Effector CD8-positive, alpha-beta T cell (primary cell): ENCODE measurements around the gene CACNA1E.

Experiments used
- DNase-seq: peaks from one replicate; lab custom pipeline; 2025; lab: John Stamatoyannopoulos, UW

The CACNA1E gene

DNA sequence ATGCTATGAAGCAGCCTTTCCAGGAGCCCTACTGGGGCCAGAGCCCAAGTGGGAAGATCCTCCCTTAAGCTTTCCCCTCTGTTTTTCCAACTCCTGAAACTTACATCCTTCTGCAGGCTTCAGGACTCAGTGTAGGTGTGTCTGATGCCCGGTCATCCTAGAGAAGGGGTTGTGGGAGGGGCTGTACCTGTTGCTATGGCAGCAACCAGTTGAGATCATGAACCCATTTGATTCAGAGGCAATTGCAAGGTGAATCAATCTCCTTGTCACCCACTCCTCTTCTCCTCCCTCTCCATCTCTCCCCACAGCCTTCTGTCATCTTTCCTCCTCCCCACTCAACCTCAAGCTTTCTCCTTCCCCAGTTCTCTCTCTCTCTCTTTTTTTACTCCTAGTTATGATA is 151.8 kb downstream of the CACNA1E start:
- DNase-seq = no peak

DNA sequence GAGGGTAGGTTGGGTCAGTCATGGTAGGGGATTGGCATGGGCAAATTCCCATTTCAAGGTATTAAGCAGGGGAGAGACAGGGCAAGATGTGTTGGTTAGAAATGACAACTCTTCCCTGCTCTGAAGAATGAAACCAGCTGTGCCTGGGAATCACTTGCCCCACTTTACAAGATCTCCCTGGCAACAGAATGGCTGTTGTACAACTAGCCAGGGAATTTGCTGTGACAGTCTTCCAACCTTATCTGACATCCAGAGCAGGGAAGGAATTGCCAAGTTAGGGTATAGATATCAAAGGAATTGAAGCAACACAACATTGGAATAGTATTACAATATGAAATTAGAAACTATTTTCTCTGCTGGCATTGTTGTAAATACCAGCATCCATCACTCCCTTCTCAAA is 154.7 kb downstream of the CACNA1E start:
- DNase-seq = no peak

DNA sequence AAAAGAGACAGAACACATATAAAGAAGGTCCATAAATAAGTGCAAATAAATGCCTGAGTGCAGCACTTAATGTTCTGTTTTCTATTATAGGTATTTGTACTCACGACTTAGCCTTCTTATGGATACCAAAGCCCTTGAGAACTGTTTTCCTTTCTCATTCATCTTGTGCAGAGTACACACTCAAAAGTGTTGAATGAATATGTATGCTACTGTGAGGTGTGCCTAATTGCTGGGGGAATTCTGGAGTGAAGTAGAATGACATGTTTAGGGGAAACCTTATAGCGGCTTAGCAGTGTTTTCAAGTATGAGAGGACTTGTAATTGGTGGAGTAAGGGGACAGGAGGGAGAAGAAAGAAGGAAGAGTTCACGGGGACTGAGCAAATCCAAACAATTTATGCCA is 157.6 kb downstream of the CACNA1E start:
- no peak for DNase-seq

DNA sequence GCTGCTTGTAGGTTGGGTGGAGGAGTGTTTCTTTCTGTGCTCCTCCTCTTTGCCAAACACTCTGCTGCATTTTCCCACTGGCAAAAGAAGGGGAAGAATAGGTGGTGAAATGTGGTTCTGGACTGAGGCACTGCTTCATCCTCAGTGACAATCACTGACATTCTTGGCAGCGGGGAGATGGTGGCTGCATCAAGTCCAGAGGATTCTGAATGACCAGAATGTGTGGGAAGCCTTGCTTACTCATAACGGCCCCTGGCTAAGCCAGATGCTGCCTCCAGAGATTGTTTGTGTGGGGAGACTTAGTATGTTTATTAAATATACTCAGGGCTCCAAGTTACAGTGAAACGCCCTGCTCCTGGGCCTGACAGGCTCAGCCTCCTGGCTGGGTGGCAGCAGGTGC is 160.3 kb downstream of the CACNA1E start:
- DNase-seq = no peak

DNA sequence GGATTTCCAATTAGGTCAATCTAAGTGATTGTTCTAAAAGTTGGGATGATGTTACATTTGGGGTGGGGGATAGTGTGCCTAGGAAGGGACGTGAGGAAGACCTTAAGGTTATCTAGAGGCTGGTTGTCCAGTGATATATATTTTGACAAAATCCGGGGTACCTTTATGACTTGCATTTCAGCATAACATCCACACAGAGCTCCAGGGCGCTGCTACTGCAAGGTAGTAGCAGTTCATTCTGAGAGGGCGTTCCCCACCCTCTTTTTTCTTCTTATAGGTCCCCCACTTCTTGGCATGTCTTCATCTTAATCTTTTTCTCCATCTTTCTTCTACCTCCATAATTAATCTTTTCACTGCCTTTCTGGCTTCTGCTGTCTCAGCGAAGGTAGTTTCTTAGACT is 161.9 kb downstream of the CACNA1E start:
- no peak for DNase-seq

DNA sequence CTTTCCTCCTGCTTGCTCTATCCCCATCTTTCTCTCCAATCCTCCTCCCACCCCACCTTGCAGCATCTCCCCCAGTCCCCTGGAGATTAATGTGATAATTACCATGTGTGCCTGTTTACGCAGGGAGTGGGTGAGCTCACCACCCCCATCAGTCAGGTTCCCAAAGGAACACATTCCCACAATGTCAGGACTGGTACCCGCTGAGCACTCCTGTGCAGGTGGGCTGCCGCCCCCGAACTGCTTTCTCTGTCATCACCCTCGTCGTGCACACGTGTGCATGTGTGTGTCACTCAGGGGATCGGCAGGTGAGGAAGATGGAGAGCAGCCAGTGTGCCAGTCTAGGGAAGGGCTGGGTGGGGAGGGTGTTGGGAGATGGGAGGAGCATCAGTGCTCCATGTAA is 163.4 kb downstream of the CACNA1E start:
- no peak for DNase-seq

DNA sequence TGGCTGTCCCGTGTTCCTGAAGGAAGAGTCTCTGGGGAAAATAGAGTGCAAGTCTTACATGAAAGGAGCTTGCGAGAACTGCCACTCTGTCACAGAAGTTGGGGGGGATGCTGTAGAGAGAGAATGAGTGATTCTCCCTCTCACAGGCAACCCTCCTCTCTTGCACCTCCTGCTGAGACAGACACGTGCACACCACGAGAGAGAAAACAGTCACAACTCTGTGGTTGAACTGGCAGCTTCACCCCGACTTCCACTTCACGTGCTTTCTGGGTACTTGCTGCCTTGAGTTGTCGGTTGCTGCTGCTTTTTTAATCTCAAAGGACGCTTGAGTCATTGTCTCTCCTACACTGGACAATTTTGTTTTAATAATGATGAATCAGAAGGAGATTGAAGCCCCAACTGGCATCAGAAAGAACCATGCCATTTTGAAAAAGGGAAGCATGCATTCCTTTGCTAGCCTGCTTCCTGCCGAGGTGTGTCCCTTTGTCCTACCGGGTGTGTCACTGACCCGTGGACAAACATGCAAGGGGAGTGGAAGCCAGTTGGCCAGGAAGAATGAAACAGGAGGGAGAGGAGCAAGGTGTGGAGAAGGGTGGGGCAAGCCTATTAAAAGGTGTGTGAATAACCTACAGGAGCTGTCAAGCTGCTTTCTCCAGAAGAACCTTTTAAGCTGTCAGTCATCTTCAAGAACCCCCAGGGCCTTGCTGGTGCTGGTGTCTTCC is 164.2 kb downstream of the CACNA1E start:
- DNase-seq = no peak

DNA sequence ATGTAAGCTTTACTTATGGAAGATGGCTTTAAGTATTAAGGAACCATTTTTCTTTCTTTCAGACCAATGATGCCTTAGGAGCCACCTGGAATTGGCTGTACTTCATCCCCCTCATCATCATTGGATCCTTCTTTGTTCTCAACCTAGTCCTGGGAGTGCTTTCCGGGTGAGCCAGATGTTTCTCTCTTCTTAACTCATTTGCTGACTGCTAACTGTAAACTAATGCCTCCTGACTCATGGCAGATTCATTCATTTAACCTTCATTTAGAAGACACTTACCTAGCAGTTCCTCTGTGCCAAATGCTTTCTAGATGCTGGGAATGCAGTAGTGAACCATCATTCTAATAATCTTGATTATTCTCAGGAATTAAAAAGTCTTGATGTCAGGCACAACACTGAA is 168.0 kb downstream of the CACNA1E start:
- no peak for DNase-seq

DNA sequence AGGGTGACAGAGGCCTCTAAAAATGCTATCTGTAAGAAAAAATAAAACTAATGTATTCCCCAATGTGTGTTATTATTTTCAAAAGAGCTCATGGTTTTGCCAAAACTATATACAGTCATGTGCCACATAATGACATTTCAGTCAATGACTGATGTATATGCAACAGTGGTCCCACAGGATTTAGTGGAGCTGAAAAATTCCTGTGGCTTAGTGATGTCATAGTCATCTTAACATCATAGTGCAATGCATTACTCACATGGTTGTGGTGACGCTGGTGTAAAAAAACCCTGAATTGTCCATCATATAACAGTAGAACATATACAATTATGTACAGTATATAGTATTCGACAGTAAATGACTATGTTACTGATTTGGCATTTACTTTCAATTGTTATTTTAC is 172.4 kb downstream of the CACNA1E start:
- no peak for DNase-seq

DNA sequence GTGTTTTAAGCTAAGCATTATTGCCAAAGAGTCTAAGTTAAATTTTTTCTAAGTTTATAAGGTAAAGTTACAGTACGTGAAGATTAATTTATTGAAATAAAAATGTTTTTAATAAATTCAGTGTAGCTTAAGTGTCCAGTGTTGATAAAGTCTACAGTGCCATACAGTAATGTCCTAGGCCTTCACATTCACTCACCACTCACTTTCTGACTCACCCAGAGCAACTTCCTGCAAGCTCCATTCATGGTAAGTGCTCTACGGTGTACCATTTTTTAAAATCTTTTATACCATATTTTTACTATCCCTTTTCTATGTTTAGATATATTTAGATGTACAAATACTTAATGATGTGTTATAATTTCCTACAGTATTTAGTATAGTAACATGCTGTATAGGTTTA is 173.2 kb downstream of the CACNA1E start:
- no peak for DNase-seq

DNA sequence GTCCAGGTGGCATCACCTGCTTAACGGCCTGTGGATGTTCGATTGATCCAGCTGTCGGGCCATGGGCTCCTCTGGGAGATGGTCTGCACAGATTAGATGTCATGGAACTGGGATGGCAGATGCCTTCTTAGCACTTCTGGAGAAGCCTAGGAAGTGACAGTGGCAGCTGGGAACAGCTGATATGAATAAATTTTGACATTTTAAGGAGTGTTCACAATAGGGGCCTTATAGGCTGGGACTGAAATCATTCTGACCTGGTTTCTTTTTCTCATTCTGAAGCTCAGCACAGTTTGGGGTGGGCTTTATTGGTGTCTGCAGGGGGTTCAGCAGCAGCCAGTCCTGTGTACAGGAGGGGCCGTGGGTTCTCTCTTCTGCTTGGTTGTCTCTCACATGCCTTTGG is 175.3 kb downstream of the CACNA1E start:
- DNase-seq = no peak

DNA sequence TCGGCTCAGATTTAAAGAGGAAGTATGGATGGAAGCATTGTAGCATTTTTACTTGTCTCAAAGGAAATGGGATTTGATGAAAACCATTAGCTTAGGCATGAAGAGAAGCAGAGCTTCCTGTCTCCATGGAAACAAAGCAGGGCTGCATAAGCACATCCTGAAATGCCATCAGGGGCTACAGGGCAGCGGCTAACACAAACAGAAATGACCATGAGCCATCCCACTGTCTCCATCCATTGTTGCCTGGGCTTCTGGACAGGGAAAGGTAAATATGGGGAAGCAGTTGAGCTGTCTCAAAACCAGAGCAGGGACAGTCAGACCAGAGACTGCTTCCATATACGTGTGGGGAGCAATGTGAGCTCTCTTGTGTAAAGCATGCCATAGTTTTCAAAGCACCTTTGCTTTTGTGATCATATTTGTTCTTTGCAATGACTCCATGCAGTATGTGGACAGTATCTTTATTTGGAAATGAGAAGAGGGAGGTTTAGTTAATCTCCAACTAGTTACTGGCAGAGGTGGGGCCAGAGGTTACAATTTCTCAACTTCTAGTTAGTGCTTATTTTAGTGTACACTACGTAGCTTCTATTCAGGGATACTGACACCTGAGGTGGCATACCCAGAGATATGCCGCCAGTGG is 176.1 kb downstream of the CACNA1E start:
- DNase-seq = no peak

DNA sequence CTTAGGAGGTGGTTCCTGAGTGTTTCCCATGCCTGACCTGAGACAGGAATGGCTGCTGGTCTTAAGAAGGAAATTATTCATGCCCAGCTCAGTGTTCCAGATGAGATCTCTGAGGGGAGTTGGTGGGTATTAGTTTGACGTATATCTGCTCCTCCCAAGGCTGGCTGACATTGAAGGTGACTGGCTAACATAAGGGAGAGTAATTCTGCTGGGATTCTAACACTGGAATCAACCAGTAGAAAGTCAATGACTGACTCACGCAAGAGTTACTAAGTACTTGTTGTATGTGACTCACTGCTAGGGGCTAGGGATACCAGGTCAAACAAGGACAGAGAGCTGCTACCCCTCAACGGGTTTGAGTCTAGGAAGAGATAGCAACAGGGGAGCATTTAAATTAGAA is 177.3 kb downstream of the CACNA1E start:
- DNase-seq = no peak

DNA sequence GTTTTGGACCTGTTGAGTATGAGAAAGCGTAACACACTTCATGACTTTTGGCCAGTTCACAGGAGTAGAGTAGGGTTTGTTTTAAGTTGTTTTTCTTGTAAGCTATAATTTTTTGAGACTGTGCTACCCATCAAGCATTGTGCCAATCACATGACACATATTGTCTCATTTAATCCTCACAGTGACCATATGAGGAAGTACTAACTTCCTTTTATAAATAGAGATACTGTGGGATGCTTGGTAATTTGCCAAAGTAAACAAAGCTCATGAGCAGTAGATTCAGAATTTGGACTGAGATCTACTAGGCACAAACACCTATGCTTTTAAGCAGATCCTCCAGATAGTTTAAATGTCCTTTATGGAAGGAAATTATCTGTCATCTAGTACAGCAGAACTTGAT is 178.3 kb downstream of the CACNA1E start:
- no peak for DNase-seq

DNA sequence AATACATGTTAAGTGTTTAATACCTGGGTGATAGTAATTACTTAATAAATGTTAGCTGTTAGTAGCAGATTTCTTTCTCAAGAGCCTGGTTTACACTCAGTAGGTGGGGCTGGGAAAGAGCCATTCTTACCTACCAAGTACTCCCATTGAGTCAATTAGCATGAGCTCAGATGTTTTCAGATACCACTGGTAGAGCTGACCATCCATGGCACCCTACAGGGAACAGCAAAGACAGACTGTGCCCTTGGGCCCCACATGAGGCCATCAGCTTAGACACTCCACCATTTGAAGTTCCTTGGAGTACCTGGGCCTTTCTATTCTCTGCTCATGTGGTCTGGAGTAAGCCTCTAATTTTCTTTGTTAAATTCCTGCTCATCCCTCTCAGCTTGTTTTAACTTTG is 179.3 kb downstream of the CACNA1E start:
- no peak for DNase-seq

DNA sequence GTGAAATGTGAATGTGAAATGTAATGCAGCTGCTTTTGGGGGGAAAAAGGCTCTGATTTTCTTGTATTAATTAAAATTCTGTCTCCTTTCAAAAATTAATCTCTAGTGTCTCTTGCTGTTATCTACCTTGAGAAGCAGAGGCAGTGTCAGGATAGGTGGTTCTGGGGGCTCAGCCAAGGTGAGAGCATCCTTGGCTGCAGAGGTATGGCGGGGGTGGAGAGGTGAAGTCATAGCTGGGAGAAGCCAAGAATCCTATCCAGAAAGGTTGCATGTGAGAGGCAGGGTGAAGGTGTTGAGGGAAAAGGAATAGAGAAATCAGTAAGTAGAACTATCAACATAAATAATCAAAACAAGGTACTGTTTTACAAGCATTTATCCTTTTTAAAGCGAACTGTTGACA is 181.2 kb downstream of the CACNA1E start:
- DNase-seq = no peak

DNA sequence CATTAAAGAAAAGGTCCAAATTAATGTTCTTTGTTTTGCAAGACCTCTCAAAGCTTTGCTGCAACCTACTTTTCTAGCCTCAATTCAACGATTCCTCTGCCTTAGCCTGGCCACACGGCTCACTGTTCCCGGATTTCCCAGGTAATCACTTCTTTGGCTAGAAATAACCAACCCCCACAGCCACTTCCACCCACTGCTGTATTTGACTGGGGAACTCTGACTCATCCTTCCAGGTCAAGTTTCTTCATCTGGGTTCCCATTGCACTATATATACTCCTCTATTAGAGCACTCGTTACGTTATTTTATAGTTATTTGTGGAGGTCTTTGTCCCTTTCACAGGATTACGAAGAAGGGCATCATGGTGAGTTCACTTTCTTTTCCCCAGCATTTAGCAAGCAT is 185.9 kb downstream of the CACNA1E start:
- no peak for DNase-seq

DNA sequence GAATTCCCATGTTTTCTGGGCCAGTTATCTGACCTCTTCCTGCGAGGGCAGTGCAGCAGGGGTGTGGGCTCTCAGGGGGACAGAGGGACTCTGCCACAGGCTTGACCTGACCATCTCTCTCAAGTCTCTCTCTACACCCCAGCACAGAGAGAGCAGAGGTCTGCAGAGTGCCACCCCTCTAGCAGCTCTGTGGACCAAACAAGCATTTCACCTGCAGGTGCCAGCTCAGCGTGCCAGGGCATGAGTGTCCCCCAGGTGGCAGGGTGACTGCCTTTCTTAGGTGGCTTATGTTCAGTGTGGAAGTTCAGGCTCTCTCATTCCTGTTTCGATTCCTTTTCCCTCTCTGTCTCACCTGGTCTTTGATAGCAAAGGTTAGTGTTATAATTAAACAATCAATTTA is 191.3 kb downstream of the CACNA1E start:
- no peak for DNase-seq

DNA sequence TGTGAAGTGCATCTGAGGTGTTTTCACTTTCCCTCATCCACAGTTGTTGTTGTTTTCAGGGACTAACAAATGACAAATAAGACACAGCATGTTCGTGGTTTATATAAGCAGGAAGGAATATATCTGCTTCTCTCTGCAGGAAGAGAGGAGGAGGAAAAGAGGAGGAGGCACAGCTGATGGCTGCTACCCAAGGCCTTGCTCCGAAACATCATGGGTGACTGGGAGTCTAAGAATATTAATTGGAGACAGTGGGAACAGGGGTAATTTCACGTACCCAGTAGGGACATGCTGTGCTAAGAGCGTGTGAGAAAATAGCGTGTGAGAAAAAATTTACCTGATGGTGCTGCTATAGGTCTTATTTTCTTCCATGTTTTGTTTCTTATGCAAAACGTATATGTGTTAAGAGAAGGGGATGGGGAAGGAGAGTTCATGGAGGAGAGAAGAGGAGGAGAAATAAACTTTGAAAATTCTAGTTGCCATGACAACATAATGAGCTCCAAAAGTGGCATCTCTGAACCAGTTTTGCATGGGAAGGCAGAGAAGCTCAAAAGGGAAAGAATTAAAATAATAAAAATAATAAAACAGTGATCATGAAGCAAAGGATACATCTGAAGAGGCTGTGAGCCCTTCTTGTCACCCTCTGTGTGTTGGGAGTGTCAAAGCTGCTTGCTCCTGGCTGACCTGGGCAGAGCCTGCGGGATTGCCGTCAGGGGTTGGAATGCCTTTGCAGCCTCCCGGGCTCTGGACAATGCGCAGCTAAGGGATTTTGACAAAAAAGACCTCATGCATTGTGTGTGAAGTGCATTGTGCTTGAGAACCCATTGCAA is 192.0 kb downstream of the CACNA1E start:
- DNase-seq = no peak

DNA sequence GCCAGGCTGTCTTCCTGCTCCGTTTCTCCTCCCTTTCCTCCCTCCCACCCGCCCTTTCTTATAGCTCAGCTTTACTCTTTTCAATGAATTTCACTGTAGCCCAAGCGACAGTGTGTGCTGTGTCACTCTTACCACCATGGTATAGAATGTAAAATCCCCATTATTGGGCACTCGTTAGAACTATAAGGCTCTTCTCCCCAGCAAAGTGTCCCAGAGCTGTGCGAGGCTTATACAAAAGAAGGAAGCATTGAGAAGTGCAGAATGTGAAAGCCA is 192.5 kb downstream of the CACNA1E start:
- DNase-seq = no peak

DNA sequence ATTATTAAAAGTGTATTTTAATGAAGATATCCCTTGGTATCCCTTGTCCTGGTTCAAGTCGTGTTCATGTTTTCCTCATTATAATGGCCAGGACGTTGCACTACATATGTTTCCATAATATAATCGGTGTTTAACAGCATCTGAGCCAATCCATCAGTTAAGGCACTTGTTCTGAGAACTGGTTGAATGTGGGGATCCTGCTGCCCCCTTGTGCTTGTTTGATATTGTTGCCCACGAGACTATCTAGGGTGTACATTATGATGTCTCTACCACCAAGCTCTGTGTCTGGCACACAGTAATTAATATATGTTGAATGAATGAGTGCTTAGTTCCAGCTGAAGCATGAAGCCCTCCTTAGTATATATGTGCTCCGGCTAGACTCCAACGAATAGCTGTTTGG is 193.0 kb downstream of the CACNA1E start:
- no peak for DNase-seq

DNA sequence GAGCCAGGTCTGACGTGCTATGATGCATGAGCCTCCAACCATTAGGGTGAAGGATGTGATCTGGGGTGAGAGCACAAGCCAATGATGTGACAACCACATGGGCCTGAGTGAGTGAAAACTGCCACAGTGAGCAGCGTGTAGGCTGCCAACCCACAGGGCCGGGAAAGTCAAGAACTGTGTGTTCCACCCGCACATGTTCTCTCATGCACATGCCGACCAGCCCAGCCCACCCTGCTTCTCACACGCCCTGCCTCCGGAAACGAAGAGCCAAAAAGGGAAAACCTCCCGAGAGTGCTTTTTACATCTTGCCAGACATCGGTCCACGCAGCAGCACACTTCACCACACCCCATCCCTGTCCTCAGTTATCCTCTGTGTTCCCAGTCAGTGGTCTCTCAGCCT is 197.0 kb downstream of the CACNA1E start:
- no peak for DNase-seq

DNA sequence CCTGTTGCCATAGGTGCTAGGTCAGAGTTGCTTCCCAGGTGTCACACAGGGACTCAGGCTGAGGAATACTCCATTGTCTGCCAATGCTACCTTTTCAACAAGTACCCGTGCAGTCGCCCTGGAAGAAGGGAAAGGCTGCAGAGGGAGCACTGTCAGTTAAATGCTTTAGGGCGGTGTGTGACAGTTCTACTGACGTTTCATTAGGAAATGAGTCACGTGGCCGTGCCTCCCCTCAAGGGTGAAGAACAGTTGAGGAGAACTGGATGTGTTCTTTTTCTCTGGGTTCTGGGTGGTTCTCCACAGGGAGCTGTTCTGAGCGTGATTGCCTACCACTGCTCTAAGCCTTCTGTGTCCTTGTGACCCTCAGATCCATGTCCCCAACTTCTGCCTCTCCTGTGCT is 197.6 kb downstream of the CACNA1E start:
- no peak for DNase-seq
